MM.1S (cell line): ENCODE results near the gene CNP.

Experiments
- DNase-seq: peaks from one replicate; pipeline ENCODE4 v3.0.0-alpha.2; 2015
- H2AFZ ChIP-seq: fragments of 300-600 bp; sonication (generic); 2 replicates; pipeline ENCODE4 v1.6.0; 2016; ENCODE audit warnings: antibody characterized with exemption, low read length
- H3F3A ChIP-seq: fragments of 300-600 bp; sonication (generic); 2 replicates; pipeline ENCODE4 v1.6.1; 2016; ENCODE audit warnings: mild to moderate bottlenecking, antibody characterized with exemption, low read length, moderate library complexity, mixed read lengths; ENCODE audit not compliant: insufficient read depth
- H3K27ac ChIP-seq: fragments of 300-600 bp; sonication (generic); 2 replicates; pipeline ENCODE4 v1.5.1; 2016; ENCODE audit warnings: mild to moderate bottlenecking, low read length
- H3K27me3 ChIP-seq: fragments of 300-600 bp; sonication (generic); replicated peaks from 2 replicates; pipeline ENCODE4 v1.6.0; 2016; ENCODE audit warnings: low read length; ENCODE audit not compliant: insufficient read depth
- H3K36me3 ChIP-seq: fragments of 300-600 bp; sonication (generic); replicated peaks from 2 replicates; pipeline ENCODE4 v1.6.1; 2016; ENCODE audit warnings: mild to moderate bottlenecking, low read length, mixed read lengths; ENCODE audit not compliant: insufficient read depth
- H3K4me1 ChIP-seq: fragments of 300-600 bp; sonication (generic); 2 replicates; pipeline ENCODE4 v1.6.1; 2016; ENCODE audit warnings: low read length, mixed read lengths
- H3K4me2 ChIP-seq: fragments of 300-600 bp; sonication (generic); 2 replicates; pipeline ENCODE4 v1.6.0; 2016; ENCODE audit warnings: low read depth, low read length
- H3K4me3 ChIP-seq: fragments of 300-600 bp; sonication (generic); 2 replicates; pipeline ENCODE4 v1.5.1; 2016; ENCODE audit warnings: low read length, mixed read lengths
- H3K79me2 ChIP-seq: fragments of 300-600 bp; sonication (generic); 2 replicates; pipeline ENCODE4 v1.6.1; 2016; ENCODE audit warnings: mixed run types, low read length, mixed read lengths
- H3K9ac ChIP-seq: fragments of 300-600 bp; sonication (generic); 2 replicates; pipeline ENCODE4 v1.6.1; 2016; ENCODE audit warnings: low read length, mixed read lengths
- H3K9me2 ChIP-seq: fragments of 300-600 bp; sonication (generic); replicated peaks from 2 replicates; pipeline ENCODE4 v1.6.1; 2016; ENCODE audit warnings: mild to moderate bottlenecking, low read length, mixed read lengths; ENCODE audit not compliant: insufficient read depth
- H3K9me3 ChIP-seq: fragments of 300-600 bp; sonication (generic); replicated peaks from 2 replicates; pipeline ENCODE4 v1.6.1; 2016; ENCODE audit warnings: mild to moderate bottlenecking, low read length, mixed read lengths; ENCODE audit not compliant: insufficient read depth
- H4K20me1 ChIP-seq: fragments of 300-600 bp; sonication (generic); 2 replicates; pipeline ENCODE4 v1.6.1; 2016; ENCODE audit warnings: mild to moderate bottlenecking, low read length, moderate library complexity, mixed read lengths; ENCODE audit not compliant: insufficient read depth
- CTCF ChIP-seq: fragments of 300-600 bp; sonication (generic); IDR thresholded peaks from 2 replicates; pipeline ENCODE4 v1.5.1; 2016; ENCODE audit warnings: antibody characterized with exemption, low read length, mixed read lengths
- EZH2 ChIP-seq: fragments of 300-600 bp; sonication (generic); optimal IDR thresholded peaks from 2 replicates; pipeline ENCODE3; 2017; ENCODE audit warnings: low read depth, mild to moderate bottlenecking, antibody characterized with exemption, low read length, mixed read lengths
- EZH2phosphoT487 ChIP-seq: fragments of 300-600 bp; sonication (generic); IDR thresholded peaks from 2 replicates; pipeline ENCODE4 v1.6.1; 2018; ENCODE audit warnings: antibody characterized with exemption, low read length

Gene CNP

GRCh38 chr17:41987642-41988041, 21.0 kb downstream of the CNP start:
- Histone ChIP-seq H3K36me3 (peaks cover 19% of the 10 kb centered on the region), H2AFZ (no peak overlapping the region), H3F3A (peaks cover 11% of the 10 kb centered on the region), H4K20me1 (no peaks in the 10 kb centered on the region), H3K4me2 (no peak overlapping the region), H3K4me3 (no peak overlapping the region), H3K79me2 (peaks cover 19% of the 10 kb centered on the region), H3K9ac (no peak overlapping the region), H3K4me1 (peaks cover 23% of the 10 kb centered on the region), H3K9me3 (no peaks in the 10 kb centered on the region), H3K27me3 (no peaks in the 10 kb centered on the region), H3K9me2 (no peaks in the 10 kb centered on the region), H3K27ac (no peak overlapping the region)
- TF ChIP-seq EZH2 (no peak), CTCF (no peak), EZH2phosphoT487 (no peak)
- no peak for DNase-seq

GRCh38 chr17:41988418-41988817, 21.8 kb downstream of the CNP start:
- Histone ChIP-seq H3K4me2 (no peak overlapping the region), H3K36me3 (peaks cover 19% of the 10 kb centered on the region), H3K4me1 (peaks cover 27% of the 10 kb centered on the region), H3K27ac (no peak overlapping the region), H3K9me2 (no peaks in the 10 kb centered on the region), H2AFZ (no peak overlapping the region), H3F3A (peaks cover 13% of the 10 kb centered on the region), H3K27me3 (no peaks in the 10 kb centered on the region), H3K9me3 (no peaks in the 10 kb centered on the region), H4K20me1 (no peaks in the 10 kb centered on the region), H3K9ac (no peak overlapping the region), H3K79me2 (peaks cover 21% of the 10 kb centered on the region), H3K4me3 (no peak overlapping the region)
- DNase-seq = no peak
- TF ChIP-seq EZH2phosphoT487 (no peak), EZH2 (no peak), CTCF (no peak)

- Histone ChIP-seq H2AFZ (no peak overlapping the region), H3K9me3 (no peaks in the 10 kb centered on the region), H3K9me2 (no peaks in the 10 kb centered on the region), H3F3A (peaks cover 13% of the 10 kb centered on the region), H3K27ac (no peak overlapping the region), H3K27me3 (no peaks in the 10 kb centered on the region), H3K36me3 (peaks cover 22% of the 10 kb centered on the region), H3K4me1 (peaks cover 30% of the 10 kb centered on the region), H3K4me3 (no peak overlapping the region), H3K9ac (no peak overlapping the region), H3K79me2 (peaks cover 30% of the 10 kb centered on the region), H4K20me1 (no peaks in the 10 kb centered on the region), H3K4me2 (no peak overlapping the region)
- no peak for DNase-seq
- TF ChIP-seq CTCF = no peak
Measured at GRCh38 chr17:41989702-41990419, 23.3 kb downstream of the CNP start.
